OCI-LY3 (cell line): Measurements from ENCODE around the gene ID2.
"Not testable (repeated sequence)": the region's sequence is repeated elsewhere in the genome, so short reads cannot be mapped to it uniquely, and the experiment has no call there.

Experiments
- H2AFZ ChIP-seq: fragments of 200-600, 300-600 bp; shearing (Covaris generic); 2 replicates; pipeline ENCODE4 v1.6.0; 2014; ENCODE audit warnings: antibody characterized with exemption, low read depth, low read length
- H3K27ac ChIP-seq: fragments of 200-600, 300-600 bp; sonication (generic); 2 replicates; pipeline ENCODE4 v1.5.1; 2014; ENCODE audit warnings: mild to moderate bottlenecking, low read length, moderate library complexity, mixed read lengths
- H3K27me3 ChIP-seq: fragments of 200-600, 300-600 bp; sonication (generic); 2 replicates; pipeline ENCODE4 v1.6.1; 2014; ENCODE audit warnings: low read depth, low read length, mixed read lengths
- H3K36me3 ChIP-seq: fragments of 200-600, 300-600 bp; sonication (generic); replicated peaks from 2 replicates; pipeline ENCODE3; 2014; ENCODE audit warnings: low read depth, low read length, mixed read lengths
- H3K4me1 ChIP-seq: fragments of 300-600, 200-600 bp; sonication (generic); 2 replicates; pipeline ENCODE4 v1.6.1; 2014; ENCODE audit warnings: low read length, mixed read lengths
- H3K4me2 ChIP-seq: fragments of 200-600, 300-600 bp; sonication (generic); 2 replicates; pipeline ENCODE4 v1.6.1; 2014; ENCODE audit warnings: low read length, mixed read lengths
- H3K4me3 ChIP-seq: fragments of 300-600, 200-600 bp; sonication (generic); 2 replicates; pipeline ENCODE4 v1.5.1; 2014; ENCODE audit warnings: antibody characterized with exemption, mild to moderate bottlenecking, low read length, moderate library complexity
- H3K79me2 ChIP-seq: fragments of 300-600, 200-600 bp; shearing (Covaris generic); 2 replicates; pipeline ENCODE4 v1.6.1; 2014; ENCODE audit warnings: mild to moderate bottlenecking, low read length, mixed read lengths
- H3K9ac ChIP-seq: fragments of 300-600, 200-600 bp; shearing (Covaris generic); 2 replicates; pipeline ENCODE4 v1.6.0; 2014; ENCODE audit warnings: mild to moderate bottlenecking, low read length, moderate library complexity
- H3K9me3 ChIP-seq: fragments of 200-600, 300-600 bp; shearing (Covaris generic); 2 replicates; pipeline ENCODE4 v1.6.1; 2014; ENCODE audit warnings: low read length, mixed read lengths; ENCODE audit not compliant: insufficient read depth
- H4K20me1 ChIP-seq: fragments of 200-600, 300-600 bp; sonication (generic); 2 replicates; pipeline ENCODE4 v1.6.1; 2016; ENCODE audit warnings: low read length, mixed read lengths; ENCODE audit not compliant: insufficient read depth
- CTCF ChIP-seq: fragments of 200-600, 300-600 bp; sonication (generic); IDR thresholded peaks from 2 replicates; pipeline ENCODE4 v1.5.1; 2014; ENCODE audit warnings: antibody characterized with exemption, low read length, low read depth
- EZH2phosphoT487 ChIP-seq: fragments of 200-600 bp; shearing (Covaris generic); IDR thresholded peaks from 2 replicates; pipeline ENCODE4 v1.6.1; 2018; ENCODE audit warnings: antibody characterized with exemption, mixed run types, low read depth

The ID2 gene

GRCh38 chr2:8721410-8721809 is 39.6 kb downstream of the ID2 start:
- Histone ChIP-seq H3K27ac (no peak overlapping the region), H3K4me3 (no peak overlapping the region), H2AFZ (no peak overlapping the region), H3K4me2 (no peak overlapping the region), H4K20me1 (no peaks in the 10 kb centered on the region), H3K79me2 (no peaks in the 10 kb centered on the region), H3K9ac (no peak overlapping the region), H3K27me3 (no peaks in the 10 kb centered on the region), H3K9me3 (no peaks in the 10 kb centered on the region), H3K4me1 (no peaks in the 10 kb centered on the region), H3K36me3 (no peaks in the 10 kb centered on the region)
- TF ChIP-seq CTCF, result no peak
- no peak for TF ChIP-seq EZH2phosphoT487

GRCh38 chr2:8722986-8723385 is 41.1 kb downstream of the ID2 start:
- Histone ChIP-seq H3K4me3 (no peak overlapping the region), H3K9ac (no peak overlapping the region), H3K79me2 (no peaks in the 10 kb centered on the region), H4K20me1 (no peaks in the 10 kb centered on the region), H3K27me3 (no peaks in the 10 kb centered on the region), H3K36me3 (no peaks in the 10 kb centered on the region), H3K4me2 (no peak overlapping the region), H3K4me1 (no peaks in the 10 kb centered on the region), H3K27ac (no peak overlapping the region), H2AFZ (no peak overlapping the region), H3K9me3 (no peaks in the 10 kb centered on the region)
- TF ChIP-seq EZH2phosphoT487 (no peak), CTCF (no peak)

GRCh38 chr2:8725838-8726237 is 44.0 kb downstream of the ID2 start:
- no peaks in the 10 kb centered on the region for H4K20me1 ChIP-seq
- no peak overlapping the region for H3K9ac ChIP-seq
- no peaks in the 10 kb centered on the region for H3K36me3 ChIP-seq
- H3K27me3 ChIP-seq, result no peaks in the 10 kb centered on the region
- H3K4me2 ChIP-seq, result no peak overlapping the region
- no peaks in the 10 kb centered on the region for H3K9me3 ChIP-seq
- TF ChIP-seq EZH2phosphoT487 (no peak), CTCF (no peak)
- H3K4me1 ChIP-seq, result no peaks in the 10 kb centered on the region
- H3K4me3 ChIP-seq, result no peak overlapping the region
- H3K27ac ChIP-seq, result no peak overlapping the region
- no peaks in the 10 kb centered on the region for H3K79me2 ChIP-seq
- H2AFZ ChIP-seq, result no peak overlapping the region

- Histone ChIP-seq H3K9me3 (no peaks in the 10 kb centered on the region), H3K36me3 (peaks cover 8% of the 10 kb centered on the region), H3K27me3 (no peaks in the 10 kb centered on the region), H3K4me3 (no peak overlapping the region), H4K20me1 (no peaks in the 10 kb centered on the region), H3K27ac (no peak overlapping the region), H3K9ac (no peak overlapping the region), H2AFZ (no peak overlapping the region), H3K4me2 (no peak overlapping the region), H3K4me1 (no peaks in the 10 kb centered on the region), H3K79me2 (no peaks in the 10 kb centered on the region)
- TF ChIP-seq CTCF, result no peak
- no peak for TF ChIP-seq EZH2phosphoT487
Observed at GRCh38 chr2:8728305-8729015, 46.6 kb downstream of the ID2 start.

GRCh38 chr2:8729101-8729500 is 47.2 kb downstream of the ID2 start:
- not testable (repeated sequence) for H3K4me3 ChIP-seq, H3K79me2 ChIP-seq, H3K9ac ChIP-seq, H3K9me3 ChIP-seq, H3K36me3 ChIP-seq, H2AFZ ChIP-seq, H3K27me3 ChIP-seq, H4K20me1 ChIP-seq, H3K27ac ChIP-seq, H3K4me2 ChIP-seq, H3K4me1 ChIP-seq
